ENCODE data around the gene PALMD.

Gene PALMD

GRCh38 chr1:99740141-99740540 lies 94.2 kb downstream of the PALMD start:
- ChIA-PET POLR2A (no interaction called here), CTCF (interaction anchor here (1.4 to 1.8 kb wide), 3 partner anchors 9 to 68 kb away, joined by 4 to 6 read pairs (median 4); no protein-coding TSS in a partner anchor)
- TF ChIP-seq CTCF (IDR thresholded peaks at IDR 0.05; ENCODE audit: control extremely low read depth, extremely low read depth, low read depth, missing control alignments): no peak
- no peak for DNase-seq (ENCODE audit: extremely low spot score)
